Mesothelial cell of epicardium (in vitro differentiated cells): Measurements from ENCODE around the gene HBA2. TPM values are rescaled to one million over a fixed set of nuclear protein-coding genes. Genes with fewer than 3 reads are reported as not detected.

Source experiments
- DNase-seq, 2 experiments: peaks; one replicate each; pipeline ENCODE4 v3.0.0; 2021; ENCODE audit warnings: low spot score in 2 of 2; ENCODE audit not compliant: unreplicated experiment in 2 of 2
- H3K27ac Mint-ChIP-seq: 2 replicates; pipeline ENCODE4 v1.8.0; 2021; ENCODE audit warnings: mixed read lengths
- H3K27me3 Mint-ChIP-seq: 2 replicates; pipeline ENCODE4 v1.8.0; 2021; ENCODE audit warnings: low read depth, mixed read lengths
- H3K36me3 Mint-ChIP-seq: 2 replicates; pipeline ENCODE4 v1.8.0; 2021; ENCODE audit warnings: mixed read lengths
- H3K4me1 Mint-ChIP-seq: 2 replicates; pipeline ENCODE4 v1.8.0; 2021; ENCODE audit warnings: mixed read lengths
- H3K4me3 Mint-ChIP-seq: 2 replicates; pipeline ENCODE4 v1.8.0; 2021; ENCODE audit warnings: mild to moderate bottlenecking, moderate library complexity, mixed read lengths
- H3K9me3 Mint-ChIP-seq: 2 replicates; pipeline ENCODE4 v1.8.0; 2021; ENCODE audit warnings: mixed read lengths
- CTCF ChIP-seq: fragments of 200-600 bp; sonication (generic); IDR thresholded peaks from one replicate; pipeline ENCODE4 v1.5.0; 2021; ENCODE audit warnings: antibody characterized with exemption; ENCODE audit not compliant: unreplicated experiment
- total RNA-seq: library from RNA; stranded (reverse); gene quantifications from 3 replicates; pipeline ENCODE4 v1.2.1, GENCODE V29; 2021

The HBA2 gene
- total RNA-seq, 1 donor from 2014 or later: not detected

DNA sequence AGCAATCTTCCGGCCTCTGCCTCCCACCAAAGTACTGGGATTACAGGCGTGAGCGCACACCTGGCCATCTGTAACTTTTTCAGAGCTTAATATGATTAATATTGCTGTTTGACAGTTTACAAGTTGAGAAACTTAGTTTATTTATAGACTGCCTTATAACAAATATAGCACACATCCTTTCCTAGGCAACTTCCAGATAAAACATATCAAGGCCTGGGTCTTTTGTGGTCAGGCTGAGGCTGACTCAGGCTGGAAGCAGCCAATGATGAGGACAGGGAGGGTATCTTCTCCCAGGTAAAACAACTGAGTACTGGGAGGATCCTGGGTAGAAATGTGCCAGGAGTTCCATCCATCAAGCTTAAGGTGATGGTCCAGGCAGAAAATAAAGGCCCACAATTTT is 40.3 kb downstream of the HBA2 start:
- no peak for TF ChIP-seq CTCF
- H3K4me3 Mint-ChIP-seq: no peak overlapping the region
- H3K36me3 Mint-ChIP-seq: peaks cover 40% of the 10 kb centered on the region
- no peaks in the 10 kb centered on the region for H3K9me3 Mint-ChIP-seq
- DNase-seq: no peak
- H3K27ac Mint-ChIP-seq: peak overlapping the region; percentile 12
- no peaks in the 10 kb centered on the region for H3K4me1 Mint-ChIP-seq
- H3K27me3 Mint-ChIP-seq: no peaks in the 10 kb centered on the region

DNA sequence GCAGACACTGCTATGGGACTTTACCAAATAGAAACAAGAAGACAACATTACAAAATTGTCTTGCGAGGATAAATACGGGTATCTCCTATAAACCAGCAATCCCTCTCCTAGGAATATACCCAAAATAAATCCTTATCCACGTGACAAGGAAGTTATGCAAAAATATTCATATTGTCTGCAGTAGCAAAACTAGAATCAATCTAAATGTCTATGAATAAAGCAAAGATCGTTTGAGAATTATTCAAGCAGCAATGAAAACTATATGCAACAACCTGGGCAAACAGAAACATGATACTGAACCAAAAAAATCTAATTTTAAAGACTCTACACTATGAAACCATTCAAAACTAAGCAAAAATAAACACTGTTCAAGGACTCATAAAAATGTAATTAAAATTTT is 47.3 kb downstream of the HBA2 start:
- Mint-ChIP-seq H3K27ac (no peak overlapping the region), H3K9me3 (no peaks in the 10 kb centered on the region), H3K4me1 (no peaks in the 10 kb centered on the region), H3K36me3 (peaks cover 26% of the 10 kb centered on the region), H3K4me3 (no peak overlapping the region), H3K27me3 (no peaks in the 10 kb centered on the region)
- TF ChIP-seq CTCF: no peak
- DNase-seq: no peak

Other genes with a start within 250 kb of the HBA2 start
- gene POLR3K, start 119.3 kb upstream of the HBA2 start, total RNA-seq: 8.7 to 9.2 TPM (median 9.1 TPM) in 3 replicates
- 33.1 to 34.8 TPM (median 33.9 TPM) in 3 replicates for gene SNRNP25, start 119.0 kb upstream of the HBA2 start, total RNA-seq
- gene RHBDF1, start 100.2 kb upstream of the HBA2 start, total RNA-seq: 73.5 to 81.2 TPM (median 73.5 TPM) in 3 replicates
- gene MPG, start 94.7 kb upstream of the HBA2 start, total RNA-seq: 43.4 to 44.7 TPM (median 44.2 TPM) in 3 replicates
- gene NPRL3, start 34.2 kb upstream of the HBA2 start, total RNA-seq: 43.5 to 45.8 TPM (median 44.5 TPM) in 3 replicates
- not detected in 3 replicates for gene HBZ, start 20.2 kb upstream of the HBA2 start, total RNA-seq
- gene HBM, start 6.9 kb upstream of the HBA2 start, total RNA-seq: not detected in 3 replicates
- gene HBA1, start 3.8 kb downstream of the HBA2 start, total RNA-seq: not detected in 3 replicates
- 0.60 to 1.1 TPM (median 0.91 TPM) in 3 replicates for gene HBQ1, start 7.6 kb downstream of the HBA2 start, total RNA-seq
- 191 to 203 TPM (median 193 TPM) in 3 replicates for gene LUC7L, start 56.6 kb downstream of the HBA2 start, total RNA-seq
- gene FAM234A, start 61.9 kb downstream of the HBA2 start, total RNA-seq: 133 to 137 TPM (median 137 TPM) in 3 replicates
- gene RGS11, start 103.1 kb downstream of the HBA2 start, total RNA-seq: 3.4 to 4.0 TPM (median 3.5 TPM) in 3 replicates
- 3.6 to 4.8 TPM (median 4.7 TPM) in 3 replicates for gene ARHGDIG, start 107.7 kb downstream of the HBA2 start, total RNA-seq
- 2.1 to 3.3 TPM (median 2.7 TPM) in 3 replicates for gene PDIA2, start 110.3 kb downstream of the HBA2 start, total RNA-seq
- gene AXIN1, start 179.8 kb downstream of the HBA2 start, total RNA-seq: 31.1 to 34.0 TPM (median 33.2 TPM) in 3 replicates
- 75.3 to 75.9 TPM (median 75.9 TPM) in 3 replicates for gene MRPL28, start 197.7 kb downstream of the HBA2 start, total RNA-seq
- 48.6 to 51.4 TPM (median 49.0 TPM) in 3 replicates for gene PGAP6, start 209.1 kb downstream of the HBA2 start, total RNA-seq
- gene NME4, start 224.3 kb downstream of the HBA2 start, total RNA-seq: 252 to 258 TPM (median 253 TPM) in 3 replicates
- 29.3 to 35.4 TPM (median 31.2 TPM) in 3 replicates for gene DECR2, start 229.0 kb downstream of the HBA2 start, total RNA-seq